HG02610 (cell line): Measurements from ENCODE around the gene RSF1.
"Not testable (repeated sequence)": the region's sequence is repeated elsewhere in the genome, so short reads cannot be mapped to it uniquely, and the experiment has no call there.

ENCODE experiments used
- ATAC-seq: cut with Tn5 transposase; IDR thresholded peaks from one replicate; pipeline ENCODE4 v1.9.1; 2021; ENCODE audit warnings: mild to moderate bottlenecking, moderate library complexity; ENCODE audit not compliant: unreplicated experiment

Gene RSF1

GRCh38 chr11:77820565-77821348 lies at the start of gene RSF1, which contains the start of gene AAMDC:
Gene RSF1, minus strand, starts transcription at chr11:77820722. Its CDS starts 8 bp downstream, at chr11:77820714.
Gene AAMDC, plus strand, starts transcription at chr11:77821144. Its CDS starts 21,353 bp downstream, at chr11:77842497.
- peak; percentile 89 for ATAC-seq

GRCh38 chr11:77868744-77869143 lies 48.2 kb upstream of the RSF1 start:
- ATAC-seq: no peak

GRCh38 chr11:77866336-77866735 lies 45.8 kb upstream of the RSF1 start:
- ATAC-seq: no peak

- no peak for ATAC-seq
Measured at GRCh38 chr11:77865805-77866204, 45.3 kb upstream of the RSF1 start.

- not testable (repeated sequence) for ATAC-seq
Measured at GRCh38 chr11:77861444-77861843, 40.9 kb upstream of the RSF1 start.

GRCh38 chr11:77857906-77858457 lies 37.5 kb upstream of the RSF1 start:
- ATAC-seq: not testable (repeated sequence)

- ATAC-seq: no peak
Measured at GRCh38 chr11:77854838-77855237, 34.3 kb upstream of the RSF1 start.

- no peak for ATAC-seq
Measured at GRCh38 chr11:77851503-77851902, 31.0 kb upstream of the RSF1 start.

GRCh38 chr11:77843700-77844099 lies 23.2 kb upstream of the RSF1 start:
- not testable (repeated sequence) for ATAC-seq

- no peak for ATAC-seq
Measured at GRCh38 chr11:77842441-77843121, 22.1 kb upstream of the RSF1 start.

GRCh38 chr11:77833302-77833701 lies 12.8 kb upstream of the RSF1 start:
- ATAC-seq: no peak

- no peak for ATAC-seq
Measured at GRCh38 chr11:77828926-77829325, 8.4 kb upstream of the RSF1 start.

GRCh38 chr11:77823775-77824174 lies 3.3 kb upstream of the RSF1 start:
- no peak for ATAC-seq

GRCh38 chr11:77822126-77822525 lies 1.6 kb upstream of the RSF1 start:
- not testable (repeated sequence) for ATAC-seq

- no peak for ATAC-seq
Measured at GRCh38 chr11:77821349-77821851, 878 bp upstream of the RSF1 start.

- peak; percentile 7 for ATAC-seq
Measured at GRCh38 chr11:77819921-77820564, 479 bp downstream of the RSF1 start.

- peak; percentile 55 for ATAC-seq
Measured at GRCh38 chr11:77819411-77819920, 1.1 kb downstream of the RSF1 start.

GRCh38 chr11:77815459-77815858 lies 5.1 kb downstream of the RSF1 start:
- ATAC-seq: no peak

- no peak for ATAC-seq
Measured at GRCh38 chr11:77814848-77815247, 5.7 kb downstream of the RSF1 start.

- ATAC-seq: no peak
Measured at GRCh38 chr11:77813256-77813655, 7.3 kb downstream of the RSF1 start.

GRCh38 chr11:77806993-77807392 lies 13.5 kb downstream of the RSF1 start:
- ATAC-seq: no peak
